ENCODE results near the gene LCN12.

DNA sequence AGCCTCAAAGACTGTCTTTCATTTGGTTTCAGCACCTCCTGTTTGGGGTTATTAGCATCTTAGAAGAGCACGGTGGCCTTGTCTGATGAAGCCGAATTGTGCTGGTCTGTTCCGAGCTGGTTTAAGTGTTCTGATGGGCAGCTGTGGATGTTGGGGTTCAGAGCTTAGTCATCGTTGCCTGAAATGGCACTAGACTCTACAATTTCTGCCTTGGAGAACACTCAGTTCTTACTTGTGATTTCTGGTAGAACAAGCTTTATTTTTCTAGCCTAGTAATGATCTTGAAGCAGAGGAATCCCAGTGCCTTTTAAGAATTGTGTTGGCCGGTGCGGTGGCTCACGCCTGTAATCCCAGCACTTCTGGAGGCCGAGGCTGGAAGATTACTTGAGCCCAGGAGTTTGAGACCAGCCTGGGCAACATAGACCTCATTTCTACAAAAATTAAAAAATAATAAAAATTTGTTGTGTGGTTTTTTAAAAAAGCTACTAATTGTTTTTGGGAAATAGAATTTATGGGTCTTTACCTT is 15.4 kb upstream of the LCN12 start:
- TF ChIP-seq, protein P1, sequence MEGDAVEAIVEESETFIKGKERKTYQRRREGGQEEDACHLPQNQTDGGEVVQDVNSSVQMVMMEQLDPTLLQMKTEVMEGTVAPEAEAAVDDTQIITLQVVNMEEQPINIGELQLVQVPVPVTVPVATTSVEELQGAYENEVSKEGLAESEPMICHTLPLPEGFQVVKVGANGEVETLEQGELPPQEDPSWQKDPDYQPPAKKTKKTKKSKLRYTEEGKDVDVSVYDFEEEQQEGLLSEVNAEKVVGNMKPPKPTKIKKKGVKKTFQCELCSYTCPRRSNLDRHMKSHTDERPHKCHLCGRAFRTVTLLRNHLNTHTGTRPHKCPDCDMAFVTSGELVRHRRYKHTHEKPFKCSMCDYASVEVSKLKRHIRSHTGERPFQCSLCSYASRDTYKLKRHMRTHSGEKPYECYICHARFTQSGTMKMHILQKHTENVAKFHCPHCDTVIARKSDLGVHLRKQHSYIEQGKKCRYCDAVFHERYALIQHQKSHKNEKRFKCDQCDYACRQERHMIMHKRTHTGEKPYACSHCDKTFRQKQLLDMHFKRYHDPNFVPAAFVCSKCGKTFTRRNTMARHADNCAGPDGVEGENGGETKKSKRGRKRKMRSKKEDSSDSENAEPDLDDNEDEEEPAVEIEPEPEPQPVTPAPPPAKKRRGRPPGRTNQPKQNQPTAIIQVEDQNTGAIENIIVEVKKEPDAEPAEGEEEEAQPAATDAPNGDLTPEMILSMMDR (IDR thresholded peaks at IDR 0.05; ENCODE audit: poor library complexity, severe bottlenecking) = no peak
- no peak for TF ChIP-seq RAD21 (conservative IDR thresholded peaks at IDR 0.05)

Data from neural cell (in vitro differentiated cells).